ENCODE measurements around the gene LZTFL1.

Gene LZTFL1

DNA sequence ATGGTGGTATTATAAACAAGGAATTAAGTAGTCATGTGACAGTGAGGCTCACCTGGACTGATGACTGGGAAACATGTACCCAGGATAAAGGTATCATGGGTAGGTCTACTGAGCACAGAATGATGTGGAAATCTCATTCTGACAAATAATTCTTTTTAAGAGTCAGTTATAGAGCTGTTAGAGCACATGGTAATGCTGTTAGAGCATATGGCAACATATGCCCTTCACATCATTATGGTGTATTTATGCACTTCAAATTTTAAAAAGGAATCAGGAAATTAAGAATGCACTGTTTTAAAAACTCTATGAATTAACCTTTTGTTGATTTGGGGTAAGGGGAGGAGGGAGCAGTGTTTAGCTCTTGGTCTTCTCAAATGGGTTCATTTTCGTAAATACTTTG, 47.3 kb downstream of the LZTFL1 start:
- no peak overlapping the region for H3K4me3 ChIP-seq (ENCODE audit: low read depth, low read length)
- DNase-seq (ENCODE audit: low read depth), result no peak
- TF ChIP-seq CTCF (conservative IDR thresholded peaks at IDR 0.05; ENCODE audit: low read depth, low read length), result no peak

GRCh38 chr3:45794177-45794560, 47.8 kb downstream of the LZTFL1 start:
- no peak for DNase-seq (ENCODE audit: low read depth)
- no peak for TF ChIP-seq CTCF (conservative IDR thresholded peaks at IDR 0.05; ENCODE audit: low read depth, low read length)
- no peak overlapping the region for H3K4me3 ChIP-seq (ENCODE audit: low read depth, low read length)

GRCh38 chr3:45793482-45794176, 48.3 kb downstream of the LZTFL1 start:
- no peak for DNase-seq (ENCODE audit: low read depth)
- TF ChIP-seq CTCF (conservative IDR thresholded peaks at IDR 0.05; ENCODE audit: low read depth, low read length), result no peak
- H3K4me3 ChIP-seq (ENCODE audit: low read depth, low read length), result no peak overlapping the region

DNA sequence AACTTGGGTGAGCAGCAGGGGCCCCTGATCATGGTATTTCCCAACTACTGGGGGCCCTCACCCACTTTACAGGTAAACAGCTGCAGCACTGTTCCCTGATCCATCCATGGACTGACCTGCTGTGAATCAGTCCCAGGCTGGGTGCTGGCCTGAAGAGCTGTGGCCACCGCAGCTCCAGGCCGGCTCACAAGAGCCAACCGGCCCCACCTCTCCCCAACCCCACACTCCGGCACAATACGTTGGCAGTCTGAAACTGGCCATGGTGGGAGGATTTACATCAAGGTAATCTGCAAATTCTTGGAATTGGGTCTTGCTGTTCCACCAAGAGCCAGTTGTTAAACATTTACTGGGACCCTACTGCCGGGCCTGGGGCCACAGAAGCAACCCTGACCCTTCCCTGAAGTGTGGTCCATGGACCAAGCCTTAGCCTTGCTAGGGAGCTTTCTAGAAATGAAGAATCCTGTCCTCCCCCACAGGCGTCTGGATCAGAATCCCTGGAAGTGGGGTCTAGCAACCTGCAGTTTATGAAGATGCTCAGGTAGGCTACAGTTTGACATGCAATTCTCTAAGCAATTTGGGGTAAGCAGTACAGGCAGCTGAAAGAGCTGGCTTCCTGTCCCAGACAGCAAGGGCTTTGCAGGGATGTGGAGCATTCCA, 49.3 kb downstream of the LZTFL1 start:
- no peak overlapping the region for H3K4me3 ChIP-seq (ENCODE audit: low read depth, low read length)
- TF ChIP-seq CTCF (conservative IDR thresholded peaks at IDR 0.05; ENCODE audit: low read depth, low read length), result no peak
- no peak for DNase-seq (ENCODE audit: low read depth)

DNA sequence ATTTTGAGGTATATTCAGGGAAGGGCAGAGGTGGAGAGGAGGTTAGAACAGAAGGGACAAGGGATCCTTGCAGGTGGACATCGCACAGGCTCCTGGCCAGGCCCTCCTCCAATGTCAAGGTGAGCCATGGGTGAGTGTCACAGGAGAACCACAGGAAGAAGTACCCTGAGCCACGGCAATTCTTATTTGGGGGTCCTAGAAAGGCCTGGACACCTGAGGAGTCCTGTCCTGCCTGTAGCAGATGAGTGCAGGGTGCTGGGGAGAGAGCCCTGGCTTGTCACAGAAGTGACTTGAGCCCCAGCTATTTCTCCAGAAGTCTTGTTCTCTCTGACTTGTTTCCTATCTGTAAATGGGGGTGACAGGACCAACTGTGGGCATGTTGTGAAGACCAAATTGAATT, 49.9 kb downstream of the LZTFL1 start:
- no peak overlapping the region for H3K4me3 ChIP-seq (ENCODE audit: low read depth, low read length)
- TF ChIP-seq CTCF (conservative IDR thresholded peaks at IDR 0.05; ENCODE audit: low read depth, low read length), result no peak
- DNase-seq (ENCODE audit: low read depth), result no peak

- H3K4me3 ChIP-seq (ENCODE audit: low read depth, low read length), result no peak overlapping the region
- no peak for TF ChIP-seq CTCF (conservative IDR thresholded peaks at IDR 0.05; ENCODE audit: low read depth, low read length)
- DNase-seq (ENCODE audit: low read depth), result no peak
Measured at GRCh38 chr3:45790596-45790995, 51.3 kb downstream of the LZTFL1 start.

Measured in choroid plexus epithelial cell (primary cell).